ENCODE results near the gene ABCA13.

Gene ABCA13

DNA sequence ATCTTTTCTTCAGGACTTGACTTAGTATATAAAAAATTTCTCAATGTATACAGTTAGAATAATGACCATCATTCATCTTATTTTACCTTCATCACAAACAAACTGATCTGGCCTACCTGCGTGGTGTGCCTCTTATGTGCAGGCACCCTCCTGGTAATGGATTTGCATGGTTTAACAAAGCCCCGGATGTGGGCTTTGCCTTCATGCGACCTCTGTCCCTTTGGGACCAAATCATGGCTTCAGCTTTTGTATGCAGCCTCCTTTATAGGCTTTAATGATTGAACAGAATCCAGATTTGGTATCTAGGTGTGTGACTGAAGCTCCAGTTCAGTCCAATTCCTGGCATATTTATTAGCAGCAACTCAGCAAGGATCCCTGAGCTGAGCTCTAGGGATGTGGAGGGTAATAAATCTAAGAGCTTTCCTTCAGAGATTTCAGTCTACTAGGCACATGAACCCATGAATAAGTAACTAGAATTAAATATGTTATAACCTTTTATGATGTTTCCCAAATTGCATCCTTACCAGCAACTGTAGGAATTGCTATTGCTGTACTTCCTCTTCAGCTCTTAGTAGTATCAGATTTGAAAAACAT, 256.9 kb downstream of the ABCA13 start:
- no peak for DNase-seq (ENCODE audit: low read depth)

DNA sequence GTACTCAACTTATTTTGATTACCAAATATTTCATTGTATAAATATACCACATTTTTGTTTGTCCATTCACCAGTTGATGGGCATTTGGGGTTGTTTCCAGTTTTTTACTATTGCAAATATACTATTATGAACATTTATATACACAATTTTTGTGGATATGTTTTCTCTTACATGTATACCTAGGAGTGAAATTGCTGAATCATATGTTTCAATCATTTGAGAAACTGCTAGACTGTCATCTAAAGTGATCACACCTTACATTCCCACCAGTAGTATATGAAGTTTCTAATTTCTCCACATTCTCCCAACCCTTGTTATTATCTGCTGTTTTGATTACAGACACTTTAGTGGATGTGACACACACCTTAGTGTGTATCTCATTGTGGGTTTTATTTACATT, 257.9 kb downstream of the ABCA13 start:
- no peak for DNase-seq (ENCODE audit: low read depth)

DNA sequence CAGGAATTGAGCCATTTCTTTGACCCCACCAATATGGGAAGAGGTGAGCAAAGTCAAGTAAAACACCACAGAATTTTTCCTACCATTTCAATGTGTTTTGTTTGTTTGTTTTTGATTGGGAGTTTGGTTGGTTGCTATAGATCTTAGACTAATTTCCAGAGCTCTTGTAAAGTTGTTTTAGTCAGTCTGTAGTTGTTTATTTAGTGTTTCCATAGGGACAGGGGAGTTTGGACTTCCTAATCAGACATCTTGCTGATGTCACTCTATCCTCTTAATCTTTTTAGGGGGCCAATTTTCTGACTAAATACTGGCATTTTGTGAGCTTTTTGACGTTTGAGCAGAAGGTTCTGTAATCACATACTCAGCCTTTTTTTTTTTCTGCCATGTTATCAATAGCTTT, 266.9 kb downstream of the ABCA13 start:
- no peak for DNase-seq (ENCODE audit: low read depth)

DNA sequence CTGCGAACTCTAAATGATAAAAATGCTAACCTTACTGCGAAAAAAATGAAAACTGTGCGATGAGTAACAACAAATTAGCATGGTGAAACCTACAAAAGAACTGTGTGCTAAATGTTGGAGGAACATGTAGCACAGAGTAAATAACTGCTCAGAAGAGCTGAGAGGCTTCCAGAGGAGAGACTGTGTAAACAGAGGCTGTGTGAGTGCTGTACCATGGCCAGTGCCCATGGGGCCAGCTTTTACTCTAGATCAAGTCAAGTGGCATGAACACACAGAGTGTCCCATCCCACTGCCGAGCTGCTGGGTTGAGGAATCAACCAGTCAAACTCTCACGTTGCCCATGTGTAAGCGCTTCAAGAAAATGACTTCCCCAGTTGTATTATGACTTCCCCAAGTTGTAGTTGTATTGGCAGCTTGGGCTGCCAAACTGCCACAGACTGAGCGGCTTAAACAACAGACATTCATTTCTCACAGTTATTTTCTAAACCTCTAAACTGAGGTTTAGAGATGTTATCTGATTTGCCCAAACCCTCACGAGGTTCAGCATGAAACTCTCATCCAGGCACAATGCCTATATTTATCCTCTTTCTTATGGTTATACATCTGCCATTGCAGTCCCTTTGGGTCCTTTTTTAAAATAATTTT, 270.7 kb downstream of the ABCA13 start:
- DNase-seq (ENCODE audit: low read depth): no peak

DNA sequence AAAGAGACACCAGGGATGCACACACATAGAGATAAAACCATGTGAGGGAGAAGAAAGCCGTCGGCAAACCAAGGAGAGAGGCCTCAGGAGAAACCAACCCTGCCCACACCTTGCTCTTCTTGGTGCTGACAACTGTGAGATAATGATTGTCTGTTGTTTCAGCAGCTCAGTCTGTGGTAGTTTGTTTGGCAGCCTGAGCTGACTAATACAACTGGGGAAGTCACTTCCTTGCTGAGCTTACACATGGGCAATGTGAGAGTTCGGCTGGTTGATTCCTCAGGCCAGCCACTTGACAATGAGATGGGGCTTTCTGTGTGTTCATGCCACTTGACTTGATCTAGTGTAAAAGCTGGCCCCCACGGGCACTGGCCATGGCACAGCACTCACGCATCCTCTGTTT, 271.8 kb downstream of the ABCA13 start:
- DNase-seq (ENCODE audit: low read depth): no peak

DNA sequence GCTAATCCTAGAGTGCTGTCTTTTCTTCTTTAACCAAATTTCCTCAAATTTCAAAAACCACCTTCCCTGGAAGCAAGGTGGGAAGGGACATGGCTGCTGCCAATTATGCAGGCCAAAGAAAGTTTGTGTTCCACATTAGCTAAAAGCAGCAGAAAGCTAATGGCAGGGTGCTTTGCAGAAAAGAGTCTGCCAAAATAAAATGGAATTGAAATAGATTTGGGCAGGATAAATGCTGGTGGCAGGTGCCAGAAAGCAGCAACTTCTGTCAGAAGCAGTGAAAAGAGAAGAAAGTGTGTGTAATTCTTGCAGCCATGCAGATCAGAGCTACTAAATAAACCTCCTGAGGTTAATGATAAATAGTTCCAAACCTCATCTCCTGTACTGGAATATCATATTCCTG, 275.5 kb downstream of the ABCA13 start:
- no peak for DNase-seq (ENCODE audit: low read depth)

DNA sequence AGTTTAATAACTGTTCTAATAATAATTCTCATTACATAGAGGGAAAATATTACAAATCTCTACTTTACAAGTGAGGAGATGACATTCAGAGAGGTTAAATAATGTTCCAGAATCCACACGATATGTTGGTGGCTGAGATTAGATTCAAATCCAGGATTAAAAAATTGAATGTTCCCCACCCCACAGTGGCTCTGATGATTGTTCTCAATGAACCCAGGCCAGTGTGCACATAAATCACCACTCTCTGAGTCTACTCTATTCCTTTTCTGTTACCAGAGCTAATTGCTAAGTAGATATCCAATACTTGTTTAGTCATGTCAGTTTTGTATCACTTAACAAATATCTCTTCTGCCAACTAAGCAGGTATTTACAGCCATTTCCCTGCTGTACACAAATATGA, 281.0 kb downstream of the ABCA13 start:
- no peak for DNase-seq (ENCODE audit: low read depth)

DNA sequence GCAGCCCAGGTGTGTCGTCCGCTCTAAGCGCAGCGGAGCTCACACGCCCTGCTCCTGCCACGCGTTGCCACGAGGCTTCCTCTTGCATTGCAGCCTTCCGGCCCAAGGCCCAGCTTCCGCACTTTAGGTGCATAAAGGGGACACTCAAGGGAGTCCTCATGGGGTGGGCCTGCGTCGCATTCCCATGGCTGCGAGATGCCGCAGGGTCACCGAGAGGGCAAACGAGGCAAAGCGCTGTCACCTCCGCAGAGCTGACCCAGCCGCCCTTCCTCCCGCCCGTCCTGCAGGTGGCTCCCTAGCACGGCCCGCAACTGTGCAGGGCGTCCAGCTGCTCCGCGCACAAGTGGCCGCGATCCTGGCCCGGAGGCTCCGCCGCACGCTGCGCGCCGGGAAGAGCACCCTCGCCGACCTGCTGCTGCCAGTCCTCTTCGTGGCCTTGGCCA, 283.5 kb downstream of the ABCA13 start:
- DNase-seq (ENCODE audit: low read depth): no peak

DNA sequence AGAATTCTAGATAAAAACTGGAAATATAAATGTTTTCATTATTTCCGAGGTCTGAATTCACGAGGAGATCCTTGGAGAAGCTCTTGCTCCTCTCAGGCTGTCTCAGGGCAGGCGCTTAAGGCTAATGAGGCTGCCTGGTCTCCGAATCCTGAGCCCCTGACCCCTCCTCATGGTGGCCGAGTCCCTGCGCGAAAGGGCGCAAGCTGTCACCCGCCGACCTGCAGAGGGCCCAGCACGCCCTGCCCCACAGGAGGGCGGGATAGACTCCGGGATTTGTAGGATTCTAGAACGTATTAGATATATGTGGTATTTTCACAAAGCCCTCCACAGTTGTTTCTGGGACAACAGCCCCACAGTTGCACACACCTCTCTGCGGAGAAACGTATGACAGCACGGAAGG, 284.1 kb downstream of the ABCA13 start:
- DNase-seq (ENCODE audit: low read depth): no peak

DNA sequence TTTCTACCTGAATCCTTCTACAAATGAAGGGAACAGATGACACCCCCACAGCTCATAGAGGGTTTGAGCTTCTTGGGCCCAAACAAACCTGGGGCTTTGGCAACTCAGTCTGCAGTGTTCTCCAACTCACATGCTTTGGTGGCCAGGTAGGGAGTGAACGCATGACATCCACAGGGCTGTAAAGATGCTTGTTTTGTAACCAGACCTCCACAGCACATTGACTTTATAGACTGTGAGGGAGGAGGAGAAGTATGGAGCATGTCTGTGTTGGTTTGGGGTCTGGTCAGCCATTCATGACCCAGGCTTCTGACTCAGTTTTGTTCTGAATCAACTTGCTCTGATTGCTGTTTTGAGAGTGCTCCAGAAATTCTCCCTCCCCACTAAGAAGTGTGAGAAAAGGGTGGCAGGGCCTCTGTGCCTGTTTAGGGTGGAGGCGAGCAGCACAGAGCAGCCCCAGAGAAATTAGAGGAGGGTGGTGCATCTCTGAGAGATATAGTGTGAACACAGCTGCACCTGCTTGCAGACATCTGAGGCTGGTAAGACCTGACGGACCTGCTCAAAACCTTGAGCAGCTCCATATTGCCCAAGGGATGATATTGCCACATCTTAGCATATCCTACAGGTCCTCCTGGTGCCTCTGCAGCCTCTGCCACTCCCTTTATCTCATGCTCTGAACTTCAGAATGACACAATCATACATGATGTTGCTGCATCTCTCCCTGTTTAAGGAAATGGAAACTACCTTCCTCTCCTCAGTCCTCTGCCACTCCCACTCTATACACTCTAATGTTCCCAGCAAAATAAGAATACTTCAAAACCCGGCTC, 287.7 kb downstream of the ABCA13 start:
- no peak for DNase-seq (ENCODE audit: low read depth)

DNA sequence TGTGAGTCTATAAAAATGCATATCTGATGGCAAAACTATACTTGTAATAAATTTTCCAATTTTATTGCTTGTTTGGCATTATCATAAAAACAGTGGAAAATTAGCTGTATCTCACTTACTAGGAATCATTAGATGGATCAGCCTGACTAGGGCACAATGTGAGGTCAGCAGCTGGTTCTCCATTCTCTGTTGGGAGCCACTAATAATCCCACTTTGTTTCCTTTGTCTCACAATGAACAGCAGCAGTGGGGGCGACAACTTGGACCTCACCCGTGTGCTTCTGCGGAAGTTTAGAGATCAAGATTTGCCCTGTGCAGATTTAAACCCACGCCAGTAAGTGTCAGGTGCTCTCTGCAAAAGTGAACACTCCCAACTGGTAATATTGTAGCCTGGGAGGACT, 295.5 kb downstream of the ABCA13 start:
- no peak for DNase-seq (ENCODE audit: low read depth)

DNA sequence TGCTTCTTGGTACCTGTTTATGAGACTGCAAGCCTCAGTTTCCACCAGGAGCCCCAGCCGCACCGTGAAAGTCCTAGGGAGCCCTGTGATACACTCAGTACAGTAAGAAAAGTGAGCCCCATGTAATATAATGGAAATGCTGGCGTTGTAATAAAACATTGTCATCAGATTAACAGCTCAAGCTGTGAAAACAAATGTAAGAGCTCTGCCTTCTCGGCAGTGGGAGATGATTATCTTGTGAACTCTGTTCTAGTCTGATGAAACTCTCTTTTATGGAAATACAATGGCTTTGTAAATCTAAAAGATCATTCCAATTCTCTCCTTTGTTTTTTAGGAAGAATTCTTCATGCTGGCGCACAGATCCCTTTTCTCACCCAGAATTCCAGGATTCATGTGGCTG, 299.9 kb downstream of the ABCA13 start:
- DNase-seq (ENCODE audit: low read depth): no peak

DNA sequence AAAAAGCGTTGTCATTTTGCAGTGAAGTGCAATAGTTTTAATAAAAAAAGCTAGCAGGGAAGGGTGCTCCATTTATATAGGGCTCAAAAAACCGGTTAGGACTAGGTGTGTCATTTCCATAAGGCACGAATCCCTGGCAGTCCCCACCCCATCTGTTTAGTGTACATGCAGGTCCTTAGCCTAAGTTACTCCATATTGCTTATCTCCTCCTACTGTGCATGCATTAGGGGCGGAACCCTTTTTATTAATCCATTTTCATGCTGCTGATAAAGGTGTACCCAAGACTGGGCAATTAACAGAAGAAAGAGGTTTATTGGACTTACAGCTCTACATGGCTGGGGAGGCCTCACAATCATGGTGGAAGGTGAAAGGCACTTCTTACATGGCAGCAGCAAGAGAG, 301.4 kb downstream of the ABCA13 start:
- DNase-seq (ENCODE audit: low read depth): no peak

DNA sequence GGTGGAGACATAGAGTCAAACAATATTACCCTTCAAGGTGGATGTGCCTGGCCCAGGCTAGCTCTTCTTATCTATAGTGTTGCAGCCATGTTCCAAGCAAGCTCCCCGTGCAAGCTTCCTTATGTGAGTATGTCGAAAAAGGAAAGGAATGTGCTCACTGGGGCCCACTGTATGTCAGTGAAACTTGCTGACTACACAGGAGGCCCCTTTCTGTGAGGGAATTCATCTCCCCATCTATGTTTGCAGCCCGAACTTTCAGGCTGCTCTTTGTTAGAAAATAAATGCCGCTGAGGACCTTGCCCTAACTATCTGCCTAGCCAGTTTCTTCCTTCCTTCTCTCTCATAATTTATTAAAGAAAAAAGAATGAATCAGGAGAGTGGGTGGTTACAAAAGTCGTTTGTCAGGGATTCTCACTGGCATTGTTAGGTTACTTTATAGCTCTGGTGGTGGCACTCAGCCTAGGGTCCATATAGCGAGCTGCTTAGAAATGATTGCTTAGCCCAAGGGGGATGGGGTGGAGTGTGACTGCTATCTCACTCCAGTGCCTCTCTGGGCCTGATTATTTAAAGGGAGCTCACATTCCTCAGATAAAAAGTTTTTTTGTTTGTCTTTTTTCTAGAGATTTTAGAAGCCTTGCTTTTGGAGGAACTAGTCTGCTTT, 302.1 kb downstream of the ABCA13 start:
- DNase-seq (ENCODE audit: low read depth): no peak

DNA sequence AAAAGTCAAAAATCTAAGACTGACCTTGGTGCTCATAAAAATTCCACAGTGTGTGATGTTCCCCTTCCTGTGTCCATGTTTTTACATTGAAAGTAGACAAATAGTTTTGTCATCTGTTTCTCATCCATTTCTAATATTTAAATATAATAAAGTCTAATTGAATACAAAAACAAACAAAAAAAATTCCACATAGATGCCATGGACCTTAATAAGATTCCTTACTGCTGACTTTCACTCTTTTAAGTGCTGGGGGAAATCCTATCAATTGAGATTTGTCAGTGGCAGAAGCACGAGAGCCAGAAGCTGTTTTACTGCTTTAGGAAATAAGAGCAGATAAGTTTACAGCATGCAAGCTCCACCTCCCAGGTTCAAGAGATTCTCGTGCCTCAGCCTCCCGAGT, 310.0 kb downstream of the ABCA13 start:
- DNase-seq (ENCODE audit: low read depth): no peak

DNA sequence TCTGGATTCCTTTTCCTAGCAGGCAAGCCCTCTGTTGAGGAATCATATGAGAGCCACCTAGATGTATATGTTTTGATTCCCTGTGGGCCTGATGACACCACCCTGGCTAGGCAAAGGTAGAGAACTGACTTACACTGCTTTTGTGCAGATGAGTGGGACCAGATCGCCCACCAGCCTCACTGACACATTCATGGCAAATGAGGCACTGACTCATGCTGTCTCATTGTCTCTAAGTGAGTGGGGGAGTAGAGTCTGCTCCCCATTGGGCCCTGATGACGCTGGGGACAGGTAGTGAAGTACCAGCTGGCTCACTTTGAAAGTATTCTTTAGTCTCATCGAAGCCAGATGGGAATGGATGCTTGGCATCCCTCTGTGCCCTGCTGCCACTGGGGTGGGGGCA, 326.3 kb downstream of the ABCA13 start:
- no peak for DNase-seq (ENCODE audit: low read depth)

DNA sequence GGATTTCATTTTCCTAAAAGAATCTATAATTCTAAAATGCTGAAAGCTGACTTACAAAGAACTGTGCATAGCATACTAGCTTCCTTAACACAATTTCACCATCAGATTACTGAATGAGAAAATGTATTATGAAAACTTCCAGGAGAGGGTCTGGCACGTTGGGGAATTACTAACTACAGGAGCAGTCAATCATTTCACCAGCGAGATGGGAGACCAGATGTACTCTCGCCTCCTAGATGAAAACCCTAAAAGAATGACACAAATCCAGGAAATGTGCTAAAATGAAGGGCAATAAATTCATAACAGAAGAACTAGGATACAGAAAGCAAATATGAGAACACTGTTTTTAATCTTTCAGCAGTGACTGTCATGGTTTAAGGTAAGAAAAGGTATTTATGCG, 330.8 kb downstream of the ABCA13 start:
- DNase-seq (ENCODE audit: low read depth): no peak

DNA sequence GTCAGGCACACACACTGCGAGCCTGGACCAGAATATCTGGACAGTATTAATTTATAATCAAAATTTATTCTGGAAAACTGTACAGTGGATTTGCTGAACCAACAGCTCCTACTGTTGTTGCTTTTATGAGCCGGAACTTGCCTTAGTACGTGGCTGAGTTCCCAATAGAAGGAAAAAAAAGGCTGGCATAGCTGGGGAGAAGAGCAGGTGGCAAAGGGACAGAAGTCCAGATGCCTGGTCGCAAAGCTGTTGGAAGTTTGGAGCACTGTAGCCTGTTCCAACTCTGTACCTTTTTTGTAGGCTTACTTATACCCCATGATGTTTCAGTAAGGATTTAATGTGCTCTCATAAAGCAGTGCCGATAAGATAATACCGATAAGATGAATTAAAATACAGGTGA, 333.8 kb downstream of the ABCA13 start:
- DNase-seq (ENCODE audit: low read depth): no peak

DNA sequence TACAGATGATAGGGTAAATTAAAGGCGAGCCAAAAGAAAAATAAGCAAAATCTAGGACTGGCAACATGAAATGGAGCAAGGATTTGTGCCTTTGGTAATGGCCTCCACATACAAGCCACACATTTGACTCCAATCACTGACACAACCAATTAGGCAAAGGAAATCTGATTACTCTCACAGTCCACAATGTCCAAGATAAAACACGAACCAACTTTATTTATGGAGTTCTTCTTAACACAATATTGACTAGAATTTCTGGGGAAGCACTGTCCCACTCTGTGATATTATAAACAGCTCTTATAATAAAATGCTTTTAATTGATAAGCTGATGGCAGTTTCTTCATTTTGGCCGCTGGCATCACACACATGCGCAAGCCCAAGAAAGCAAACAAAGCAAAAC, 334.2 kb downstream of the ABCA13 start:
- DNase-seq (ENCODE audit: low read depth): no peak

DNA sequence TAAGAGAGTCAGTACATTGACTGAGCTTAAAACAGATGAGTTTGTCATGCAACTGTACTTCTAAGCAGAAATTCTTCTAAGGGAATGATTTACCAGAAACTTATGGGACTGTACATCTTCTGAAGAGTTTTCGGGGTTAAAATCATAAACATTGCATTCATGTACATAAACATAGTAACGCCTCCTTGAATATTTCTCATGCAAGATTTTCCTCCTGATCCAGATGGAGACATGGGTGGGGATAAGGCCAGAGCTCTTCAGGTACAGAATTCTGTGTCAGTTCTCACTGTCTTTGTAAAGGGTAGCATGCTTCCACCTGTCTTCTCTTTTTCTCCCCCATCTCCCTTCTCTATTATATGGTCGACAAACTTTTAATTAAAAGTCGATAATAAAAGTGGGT, 335.3 kb downstream of the ABCA13 start:
- no peak for DNase-seq (ENCODE audit: low read depth)

DNA sequence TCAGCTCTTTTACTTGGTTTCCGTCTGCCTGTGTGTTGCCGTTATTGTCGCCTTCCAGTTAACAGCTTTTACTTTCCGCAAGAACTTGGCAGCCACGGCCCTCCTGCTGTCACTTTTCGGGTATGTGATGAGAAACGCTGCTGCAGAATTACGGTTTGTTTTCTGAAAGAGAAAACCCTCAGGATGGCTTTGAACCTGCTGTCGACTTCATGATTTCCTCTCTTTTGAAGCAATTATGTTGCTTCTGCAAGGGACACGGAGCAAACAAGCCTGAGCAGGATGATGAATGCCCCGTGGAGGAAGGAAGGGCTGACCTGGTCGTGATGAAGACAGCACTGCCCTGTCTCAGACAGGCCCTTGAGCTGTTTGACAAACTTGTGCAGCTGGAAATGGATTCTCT, 339.8 kb downstream of the ABCA13 start:
- DNase-seq (ENCODE audit: low read depth): no peak

DNA sequence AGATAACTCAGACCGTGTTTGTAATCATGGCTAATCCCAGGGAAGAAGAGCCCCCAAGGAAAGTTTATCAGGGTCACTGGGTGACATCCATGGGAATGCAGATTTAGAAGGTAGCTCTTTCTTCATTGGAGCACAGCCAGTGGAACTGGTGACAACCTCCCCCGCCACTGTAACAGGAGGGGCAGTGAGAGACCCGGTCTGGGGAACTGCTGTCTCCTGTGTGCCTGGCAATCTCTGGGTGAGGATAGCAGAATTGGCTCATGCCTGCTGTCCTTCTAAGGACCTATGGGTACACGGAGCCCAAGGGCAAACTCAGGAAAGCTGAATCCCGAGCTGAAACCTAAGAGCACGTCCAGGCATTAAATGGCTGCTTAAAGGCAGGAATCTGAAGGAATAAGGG, 341.6 kb downstream of the ABCA13 start:
- DNase-seq (ENCODE audit: low read depth): no peak

DNA sequence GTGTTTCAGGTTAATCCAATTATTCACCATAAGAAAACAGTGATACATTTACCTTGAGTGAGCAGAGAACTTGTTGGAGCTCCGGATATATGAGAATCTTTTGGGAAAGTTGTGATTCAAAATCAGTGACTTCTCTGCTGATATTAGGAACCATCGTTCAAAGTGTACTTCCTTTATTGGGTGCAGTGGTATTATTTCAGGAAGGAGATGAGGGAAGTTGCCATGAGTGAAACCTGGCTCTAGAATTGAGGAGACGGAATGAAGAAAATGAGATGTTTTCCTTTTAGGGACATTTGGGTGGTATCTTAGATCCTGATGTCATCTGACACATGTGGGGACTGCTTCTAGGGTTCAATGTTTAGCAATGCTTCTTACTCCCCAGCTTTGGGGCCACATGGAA, 343.9 kb downstream of the ABCA13 start:
- DNase-seq (ENCODE audit: low read depth): no peak

Measured in fibroblast of the conjunctiva (primary cell).